NCI-H460 (cell line): ENCODE measurements around the gene ZSWIM9. TPM values are rescaled to one million over a fixed set of nuclear protein-coding genes. Genes with fewer than 3 reads are reported as not detected.
"Not testable (repeated sequence)": the region's sequence is repeated elsewhere in the genome, so short reads cannot be mapped to it uniquely, and the experiment has no call there.

ENCODE experiments used
- DNase-seq: peaks from one replicate; pipeline ENCODE4 v3.0.0-alpha.2; 2016; ENCODE audit warnings: low read depth; ENCODE audit errors: extremely low read depth
- total RNA-seq: library from RNA; depleted of rRNA; stranded (reverse); fragments of >200 nt; shearing (Covaris generic); gene quantifications from 2 replicates; pipeline ENCODE4 v1.2.3, GENCODE V29; 2014; rRNA removed

The ZSWIM9 gene
- total RNA-seq, 1 experiment from 2014 or later: 1.5 TPM

- DNase-seq: no peak
These were observed 39.5 kb downstream of the ZSWIM9 start for GRCh38 chr19:48210005-48210404.

GRCh38 chr19:48213959-48214358 is 43.5 kb downstream of the ZSWIM9 start:
- DNase-seq: no peak

DNA sequence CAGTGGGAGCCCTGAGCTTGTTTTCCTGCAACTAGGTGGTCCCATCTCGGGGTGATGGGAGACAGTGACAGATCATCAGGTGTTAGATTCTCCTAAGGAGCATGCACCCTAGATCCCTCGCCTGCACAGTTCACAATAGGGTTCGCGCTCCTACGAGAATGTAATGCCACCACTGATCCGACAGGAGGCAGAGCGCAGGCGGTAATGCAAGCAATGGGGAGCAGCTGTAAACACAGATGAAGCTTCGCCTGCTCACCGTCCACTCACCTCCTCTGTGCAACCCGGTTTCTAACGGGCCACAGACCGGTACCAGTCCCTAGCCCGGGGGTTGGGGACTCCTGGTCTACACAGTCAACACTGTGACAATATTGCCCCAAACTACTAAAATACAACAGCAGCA is 46.5 kb downstream of the ZSWIM9 start:
- DNase-seq: no peak

DNA sequence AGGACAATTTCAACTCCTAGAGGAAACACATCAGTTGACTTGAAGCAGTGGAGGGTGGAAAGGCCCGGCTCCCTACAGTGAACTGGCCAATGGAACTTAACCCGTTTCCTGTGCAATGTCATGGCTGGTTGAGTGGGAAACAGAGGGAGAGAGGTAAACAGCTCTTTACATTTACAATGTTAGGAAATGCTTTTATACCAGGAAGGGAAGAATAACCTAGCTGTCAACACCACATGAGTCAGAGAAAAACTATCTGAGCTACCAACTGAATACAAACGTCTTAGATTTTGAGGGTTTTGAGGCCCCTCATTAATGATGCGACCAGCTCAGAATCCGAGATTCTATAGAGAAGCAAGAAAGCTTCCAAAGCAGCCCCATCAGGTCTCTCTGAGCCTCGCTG is 48.5 kb downstream of the ZSWIM9 start:
- no peak for DNase-seq

GRCh38 chr19:48220784-48221183 is 50.3 kb downstream of the ZSWIM9 start:
- DNase-seq: not testable (repeated sequence)

DNA sequence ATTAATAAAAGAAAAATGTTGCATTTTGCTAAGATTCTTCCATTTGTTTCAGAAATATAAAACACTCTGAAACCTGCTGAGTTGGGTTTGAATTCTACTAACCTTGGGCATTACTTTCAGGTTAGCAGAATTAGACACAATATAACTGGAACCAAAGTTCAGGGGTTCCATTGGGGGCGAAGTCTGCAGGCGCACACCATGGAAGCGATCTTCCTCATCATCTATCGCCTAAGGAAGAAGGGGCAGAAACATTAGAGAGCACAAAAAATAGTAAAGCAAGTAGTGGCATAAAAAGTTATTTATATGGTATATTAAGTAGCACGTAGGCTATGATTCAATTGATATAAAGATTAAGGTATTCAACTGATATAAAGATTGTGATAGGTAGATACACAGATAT is 51.1 kb downstream of the ZSWIM9 start:
- DNase-seq: no peak

DNA sequence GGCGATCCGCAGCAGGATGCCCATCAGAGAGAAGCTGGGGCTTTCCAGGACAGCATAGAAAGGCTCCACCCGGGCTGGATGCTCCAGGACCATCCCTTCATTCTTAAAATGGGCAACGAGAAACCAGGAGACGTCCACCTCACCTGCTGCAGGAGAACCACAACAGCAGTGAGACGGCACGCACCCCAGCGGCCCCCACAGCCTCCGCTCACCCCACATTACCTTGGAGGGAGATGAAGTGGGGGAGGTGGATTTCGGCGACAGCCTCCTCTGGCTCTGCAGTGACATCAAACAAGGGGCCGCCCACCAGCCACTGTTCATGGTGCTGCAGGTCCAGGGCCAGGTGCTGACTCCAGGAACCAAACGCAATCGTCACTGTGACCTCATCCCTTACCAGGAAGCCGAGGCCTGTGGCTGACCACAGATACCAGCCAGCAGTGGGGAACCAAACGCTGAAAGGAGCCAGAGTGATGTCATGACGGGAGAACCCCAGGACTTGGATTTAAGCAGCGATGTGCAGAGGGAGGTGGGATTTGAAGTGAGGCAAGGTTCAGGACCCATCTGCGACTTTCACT is 60.2 kb downstream of the ZSWIM9 start:
- no peak for DNase-seq

GRCh38 chr19:48237057-48237456 is 66.6 kb downstream of the ZSWIM9 start:
- no peak for DNase-seq

DNA sequence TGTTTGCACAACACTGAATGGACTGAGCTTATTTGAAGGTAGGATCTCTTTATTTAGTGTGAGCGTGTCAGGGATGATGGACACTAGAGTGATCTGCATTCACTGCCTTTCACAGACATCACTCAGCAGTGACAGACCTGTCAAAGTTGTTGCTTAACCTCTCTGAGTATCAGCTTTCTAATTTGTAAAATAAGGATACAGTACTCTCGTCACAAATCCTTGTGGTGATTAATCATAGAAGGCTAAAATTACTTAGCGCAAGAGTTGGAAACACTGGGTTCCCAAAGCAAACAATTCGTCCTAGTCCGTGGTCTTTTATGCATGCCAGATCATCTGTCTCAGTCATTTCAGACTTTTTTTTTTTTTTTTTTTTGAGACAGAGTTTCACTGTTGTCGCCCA is 68.6 kb downstream of the ZSWIM9 start:
- DNase-seq: no peak

DNA sequence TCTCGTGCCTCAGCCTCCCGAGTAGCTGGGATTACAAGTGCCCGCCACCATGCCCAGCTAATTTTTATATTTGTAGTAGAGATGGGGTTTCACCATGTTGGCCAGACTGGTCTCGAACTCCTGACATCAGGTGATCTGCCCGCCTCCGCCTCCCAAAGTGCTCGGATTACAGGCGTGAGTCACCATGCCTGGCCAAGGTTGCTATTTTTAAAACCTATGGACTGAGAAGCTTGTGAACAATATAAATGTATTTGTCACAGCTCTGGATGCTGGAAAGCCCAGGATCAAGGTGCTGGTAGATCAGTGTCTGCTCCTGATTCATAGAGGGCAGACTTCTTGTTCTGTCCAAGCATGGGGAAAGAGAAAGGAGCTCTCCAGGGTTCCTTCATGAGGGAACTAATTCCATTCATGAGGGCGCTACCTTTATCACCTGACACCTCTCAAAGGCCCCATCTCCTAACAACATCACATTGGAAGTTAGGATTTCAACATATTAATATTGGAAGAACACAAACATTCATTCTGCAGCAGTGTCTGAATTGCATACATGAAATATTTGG is 69.2 kb downstream of the ZSWIM9 start:
- DNase-seq: no peak

- DNase-seq: not testable (repeated sequence)
These were observed 71.3 kb downstream of the ZSWIM9 start for GRCh38 chr19:48241771-48242170.

- DNase-seq: no peak
These were observed 73.8 kb downstream of the ZSWIM9 start for GRCh38 chr19:48244281-48244680.

DNA sequence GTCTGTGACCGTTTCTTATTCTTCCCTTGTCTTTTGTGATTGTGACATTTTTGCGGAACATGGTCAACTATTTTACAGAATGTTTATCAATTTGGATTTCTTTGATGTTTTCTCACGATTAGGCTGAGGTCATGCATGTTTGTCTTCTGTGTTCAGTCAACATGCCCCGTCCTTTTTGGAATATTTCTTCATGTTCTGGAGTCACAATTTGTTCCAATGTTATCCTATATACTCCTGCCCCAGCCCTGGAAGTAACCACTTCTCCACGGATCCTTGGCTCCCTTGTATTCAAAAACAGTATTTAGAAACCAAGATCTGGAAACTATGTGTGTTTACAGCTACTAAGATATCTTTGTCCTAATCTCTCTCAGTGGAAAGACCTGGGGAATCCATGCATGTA is 75.6 kb downstream of the ZSWIM9 start:
- no peak for DNase-seq

DNA sequence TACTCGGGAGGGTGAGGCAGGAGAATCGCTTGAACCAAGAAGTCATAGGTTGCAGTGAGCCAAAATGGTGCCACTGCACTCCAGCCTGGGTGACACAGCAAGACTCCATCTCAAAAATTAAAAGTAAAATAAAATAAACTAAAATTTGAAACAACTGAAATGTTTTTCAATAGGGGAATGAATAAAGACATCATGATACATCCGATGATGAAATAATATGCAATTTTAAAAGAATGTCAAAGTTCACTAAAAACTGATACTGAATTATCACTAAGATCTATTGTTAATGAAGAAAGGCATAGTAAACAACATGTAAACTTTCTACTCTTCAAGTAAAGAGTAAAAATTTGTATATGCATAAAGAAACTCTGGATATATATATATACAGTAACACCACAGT is 76.7 kb downstream of the ZSWIM9 start:
- DNase-seq: no peak

Other genes starting within 250 kb of the ZSWIM9 start
- gene BSPH1, start 178.5 kb upstream of the ZSWIM9 start, total RNA-seq: not detected in 2 replicates
- gene ELSPBP1, start 176.0 kb upstream of the ZSWIM9 start, total RNA-seq: not detected in 2 replicates
- not detected in 2 replicates for gene CABP5, start 126.6 kb upstream of the ZSWIM9 start, total RNA-seq
- gene PLA2G4C, start 59.9 kb upstream of the ZSWIM9 start, total RNA-seq: 0.42 and 0.61 TPM in 2 replicates
- 22.5 and 25.9 TPM in 2 replicates for gene LIG1, start 336 bp upstream of the ZSWIM9 start, total RNA-seq
- gene CARD8, start 85.2 kb downstream of the ZSWIM9 start, total RNA-seq: 25.6 and 25.8 TPM in 2 replicates
- gene ZNF114, start 99.4 kb downstream of the ZSWIM9 start, total RNA-seq: 3.3 and 3.7 TPM in 2 replicates
- gene EMP3, start 154.9 kb downstream of the ZSWIM9 start, total RNA-seq: 80.7 and 84.7 TPM in 2 replicates
- 2.4 and 4.0 TPM in 2 replicates for gene TMEM143, start 193.3 kb downstream of the ZSWIM9 start, total RNA-seq
- 0.17 TPM in 1 of 2 replicates, not detected in the other for gene SYNGR4, start 193.7 kb downstream of the ZSWIM9 start, total RNA-seq
- gene KDELR1, start 220.9 kb downstream of the ZSWIM9 start, total RNA-seq: 78.2 and 78.7 TPM in 2 replicates
- 0.25 and 0.40 TPM in 2 replicates for gene GRIN2D, start 223.0 kb downstream of the ZSWIM9 start, total RNA-seq